ENCODE data around the gene TTN.

DNA sequence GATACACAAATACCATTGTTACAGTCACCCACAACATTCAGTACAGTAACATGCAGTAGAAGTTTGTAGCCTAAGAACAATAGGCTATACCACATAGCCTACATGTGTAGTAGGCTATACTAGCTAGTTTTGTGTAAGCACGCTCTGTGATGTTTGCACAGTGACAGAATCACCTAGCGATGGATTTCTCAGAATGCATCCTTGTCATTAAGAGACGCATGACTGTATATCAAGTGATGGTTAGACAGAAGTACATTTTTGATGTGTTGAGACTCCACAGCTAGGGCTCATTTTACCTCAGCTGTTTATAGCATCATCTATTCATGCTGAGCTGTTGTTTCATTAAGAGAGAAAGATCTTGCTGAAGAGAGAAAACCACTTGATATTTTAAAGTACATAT is 307.6 kb downstream of the TTN start:
- TF ChIP-seq CTCF (IDR thresholded peaks at IDR 0.05) (no peak), EZH2 (IDR thresholded peaks at IDR 0.05; ENCODE audit: borderline replicate concordance, insufficient read depth, low read depth, low read length, poor library complexity, severe bottlenecking) (no peak)

All from B cell (primary cell).